ENCODE measurements around the gene GPR3.

The GPR3 gene

GRCh38 chr1:27358038-27358927 lies 34.1 kb upstream of the GPR3 start:
- DNase-seq (ENCODE audit: low read depth in 2 of 3, low spot score in 2 of 3), result no peak

GRCh38 chr1:27358928-27359313 lies 33.5 kb upstream of the GPR3 start:
- DNase-seq (ENCODE audit: low read depth in 2 of 3, low spot score in 2 of 3), result no peak

- DNase-seq (ENCODE audit: low read depth in 2 of 3, low spot score in 2 of 3), result no peak
Measured at GRCh38 chr1:27359822-27360158, 32.6 kb upstream of the GPR3 start.

GRCh38 chr1:27360159-27361043 lies 32.0 kb upstream of the GPR3 start:
- DNase-seq (ENCODE audit: low read depth in 2 of 3, low spot score in 2 of 3), result no peak

GRCh38 chr1:27361044-27361402 lies 31.4 kb upstream of the GPR3 start:
- DNase-seq (ENCODE audit: low read depth in 2 of 3, low spot score in 2 of 3), result no peak

GRCh38 chr1:27361553-27361952 lies 30.9 kb upstream of the GPR3 start:
- no peak for DNase-seq (ENCODE audit: low read depth in 2 of 3, low spot score in 2 of 3)

GRCh38 chr1:27363766-27364695 lies 28.4 kb upstream of the GPR3 start:
- DNase-seq (ENCODE audit: low read depth in 2 of 3, low spot score in 2 of 3), result no peak

- no peak for DNase-seq (ENCODE audit: low read depth in 2 of 3, low spot score in 2 of 3)
Measured at GRCh38 chr1:27364696-27365371, 27.6 kb upstream of the GPR3 start.

- DNase-seq (ENCODE audit: low read depth in 2 of 3, low spot score in 2 of 3), result peak; percentile 59 to 75 (median 69)
Measured at GRCh38 chr1:27365372-27366112, 26.9 kb upstream of the GPR3 start.

GRCh38 chr1:27366113-27366410 lies 26.4 kb upstream of the GPR3 start:
- peak; percentile 63 to 81 (median 66) for DNase-seq (ENCODE audit: low read depth in 2 of 3, low spot score in 2 of 3)

GRCh38 chr1:27366411-27367159 lies 25.8 kb upstream of the GPR3 start, which contains the start of gene MAP3K6:
TSS of gene MAP3K6 (minus strand) at chr1:27366961. CDS start at chr1:27366597, 364 bp downstream.
- no peak for DNase-seq (ENCODE audit: low read depth in 2 of 3, low spot score in 2 of 3)

- no peak for DNase-seq (ENCODE audit: low read depth in 2 of 3, low spot score in 2 of 3)
Measured at GRCh38 chr1:27367160-27367650, 25.2 kb upstream of the GPR3 start.

GRCh38 chr1:27368869-27369582 lies 23.4 kb upstream of the GPR3 start:
- no peak for DNase-seq (ENCODE audit: low read depth in 2 of 3, low spot score in 2 of 3)

- DNase-seq (ENCODE audit: low read depth in 2 of 3, low spot score in 2 of 3), result no peak
Measured at GRCh38 chr1:27372022-27372807, 20.2 kb upstream of the GPR3 start.

- no peak for DNase-seq (ENCODE audit: low read depth in 2 of 3, low spot score in 2 of 3)
Measured at GRCh38 chr1:27372808-27373690, 19.4 kb upstream of the GPR3 start.

- no peak for DNase-seq (ENCODE audit: low read depth in 2 of 3, low spot score in 2 of 3)
Measured at GRCh38 chr1:27374362-27375086, 17.9 kb upstream of the GPR3 start, which contains the start of gene FCN3. TSS of gene FCN3 (minus strand) at chr1:27374824. CDS start at chr1:27374818, 6 bp downstream.

All from activated CD8-positive, alpha-beta memory T cell treated with anti-CD3 and anti-CD28 coated beads for 48 hours (primary cell).